Measurements from ENCODE around the gene TARDBP.
"Not testable (repeated sequence)": the region's sequence is repeated elsewhere in the genome, so short reads cannot be mapped to it uniquely, and the experiment has no call there.

TARDBP gene

GRCh38 chr1:10992004-10992403, 20.4 kb upstream of the TARDBP start:
- in situ Hi-C loops (cut with HindIII; ENCODE audit: low sequenced_read_pairs) = not testable (repeated sequence)

DNA sequence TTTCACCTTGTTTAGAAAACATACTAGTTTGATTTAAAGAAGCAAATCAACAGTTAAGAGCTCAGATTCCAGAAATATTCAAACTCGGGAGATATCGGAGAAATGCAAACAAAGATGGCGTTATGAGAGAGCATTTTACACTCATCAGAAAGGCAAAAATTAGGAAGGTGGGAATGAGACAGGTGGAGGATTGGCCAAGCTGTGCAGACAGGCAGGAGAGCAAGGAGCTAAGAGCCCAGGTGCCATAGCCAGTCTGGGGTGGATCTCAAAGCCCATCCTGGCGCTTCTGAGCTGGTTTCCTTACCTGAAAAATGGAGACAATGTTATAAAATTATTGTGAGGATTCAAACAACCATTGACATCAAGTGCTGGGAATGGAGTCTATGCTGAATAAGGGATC, 19.6 kb upstream of the TARDBP start:
- in situ Hi-C loops (cut with HindIII; ENCODE audit: low sequenced_read_pairs) = no loop called here

GRCh38 chr1:10996100-10996499, 16.4 kb upstream of the TARDBP start:
- in situ Hi-C loops (cut with HindIII; ENCODE audit: low sequenced_read_pairs) = no loop called here

GRCh38 chr1:11000526-11000925, 11.9 kb upstream of the TARDBP start:
- in situ Hi-C loops (cut with HindIII; ENCODE audit: low sequenced_read_pairs) = no loop called here

DNA sequence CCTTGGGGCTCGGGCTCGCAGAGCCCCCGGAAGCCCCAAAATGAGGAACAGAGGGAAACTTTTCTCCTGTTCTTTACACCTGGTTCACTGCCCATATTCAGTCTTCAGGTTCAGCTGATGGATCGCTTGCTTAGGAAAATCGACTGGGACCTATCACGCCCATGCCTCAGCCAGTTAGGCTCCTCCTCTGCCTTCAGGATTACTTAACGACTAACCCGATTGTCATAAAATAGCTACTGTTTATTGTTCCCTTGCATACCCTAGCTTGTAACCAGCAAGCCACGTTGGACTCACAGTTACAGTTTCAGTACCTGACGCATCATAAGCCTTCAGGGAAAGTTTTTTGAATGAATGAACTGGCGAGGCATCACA, 692 bp downstream of the TARDBP start:
- in situ Hi-C loops (cut with HindIII; ENCODE audit: low sequenced_read_pairs) = no loop called here

DNA sequence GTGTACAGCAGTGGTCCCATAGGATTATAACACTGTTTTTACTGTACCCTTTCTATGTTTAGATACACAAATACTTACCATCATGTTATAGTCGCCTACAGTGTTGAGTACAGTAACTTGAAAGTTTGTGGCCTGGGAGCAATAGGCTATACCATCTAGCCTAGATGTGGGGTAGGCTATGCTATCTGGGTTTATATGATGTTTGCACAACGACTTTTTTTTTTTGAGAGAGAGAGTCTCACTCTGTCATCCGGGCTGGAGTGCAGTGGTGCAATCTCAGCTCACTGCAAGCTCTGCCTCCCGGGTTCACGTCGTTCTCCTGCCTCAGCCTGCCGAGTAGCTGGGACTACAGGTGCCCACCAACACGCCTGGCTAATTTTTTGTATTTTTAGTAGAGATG, 6.9 kb downstream of the TARDBP start:
- in situ Hi-C loops (cut with HindIII; ENCODE audit: low sequenced_read_pairs) = not testable (repeated sequence)

GRCh38 chr1:11019971-11020370, 7.5 kb downstream of the TARDBP start:
- in situ Hi-C loops (cut with HindIII; ENCODE audit: low sequenced_read_pairs) = no loop called here

DNA sequence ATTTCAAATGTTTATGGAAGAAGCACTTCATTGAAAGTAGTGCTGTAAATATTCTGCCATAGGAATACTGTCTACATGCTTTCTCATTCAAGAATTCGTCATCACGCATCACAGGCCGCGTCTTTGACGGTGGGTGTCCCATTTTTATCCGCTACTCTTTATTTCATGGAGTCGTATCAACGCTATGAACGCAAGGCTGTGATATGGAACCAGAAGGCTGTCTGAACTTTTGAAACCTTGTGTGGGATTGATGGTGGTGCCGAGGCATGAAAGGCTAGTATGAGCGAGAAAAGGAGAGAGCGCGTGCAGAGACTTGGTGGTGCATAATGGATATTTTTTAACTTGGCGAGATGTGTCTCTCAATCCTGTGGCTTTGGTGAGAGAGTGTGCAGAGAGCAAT, 10.7 kb downstream of the TARDBP start:
- in situ Hi-C loops (cut with HindIII; ENCODE audit: low sequenced_read_pairs) = no loop called here

- in situ Hi-C loops (cut with HindIII; ENCODE audit: low sequenced_read_pairs) = no loop called here
Observed at GRCh38 chr1:11024154-11024873, 11.9 kb downstream of the TARDBP start.

DNA sequence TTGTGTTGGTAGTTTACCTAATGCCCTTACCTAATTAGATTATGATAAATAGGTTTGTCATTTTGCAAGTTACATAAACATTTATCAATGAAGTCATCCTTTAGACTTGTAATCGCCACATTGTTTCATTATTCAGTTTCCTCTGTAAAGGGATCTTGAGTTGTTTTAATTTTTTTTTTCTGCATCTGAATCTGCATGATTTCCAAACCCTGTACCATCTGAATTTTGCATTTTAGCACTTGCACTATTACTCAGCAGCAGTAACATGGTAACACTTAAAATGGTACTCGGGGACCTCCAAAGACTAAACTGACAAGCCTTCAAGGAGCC, 12.4 kb downstream of the TARDBP start:
- in situ Hi-C loops (cut with HindIII; ENCODE audit: low sequenced_read_pairs) = no loop called here

- in situ Hi-C loops (cut with HindIII; ENCODE audit: low sequenced_read_pairs) = no loop called here
Observed at GRCh38 chr1:11025618-11026017, 13.2 kb downstream of the TARDBP start.

DNA sequence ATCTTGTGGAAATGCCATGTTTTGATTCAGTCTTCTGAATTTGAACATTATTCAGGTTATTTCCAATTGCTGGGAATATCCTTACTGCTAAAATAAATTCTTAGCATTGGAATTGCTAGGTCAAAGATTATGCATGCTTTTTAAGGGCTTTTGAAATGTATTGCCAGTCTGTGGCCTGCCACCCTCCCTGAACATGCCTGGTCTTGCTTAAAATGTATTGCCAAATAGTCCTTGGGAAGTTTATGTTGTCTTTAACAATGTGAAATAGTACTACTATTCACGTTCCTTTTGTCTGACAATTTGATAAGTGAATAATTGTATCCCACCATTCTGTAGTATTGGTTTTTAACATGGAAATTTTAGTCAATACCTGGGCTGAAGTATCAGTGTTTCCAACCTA, 13.6 kb downstream of the TARDBP start:
- in situ Hi-C loops (cut with HindIII; ENCODE audit: low sequenced_read_pairs) = no loop called here

- in situ Hi-C loops (cut with HindIII; ENCODE audit: low sequenced_read_pairs) = no loop called here
Observed at GRCh38 chr1:11026903-11027302, 14.4 kb downstream of the TARDBP start.

GRCh38 chr1:11027316-11027715, 14.9 kb downstream of the TARDBP start:
- in situ Hi-C loops (cut with HindIII; ENCODE audit: low sequenced_read_pairs) = no loop called here

- in situ Hi-C loops (cut with HindIII; ENCODE audit: low sequenced_read_pairs) = no loop called here
Observed at GRCh38 chr1:11028018-11028417, 15.6 kb downstream of the TARDBP start.

GRCh38 chr1:11030865-11031264, 18.4 kb downstream of the TARDBP start:
- in situ Hi-C loops (cut with HindIII; ENCODE audit: low sequenced_read_pairs) = no loop called here

- in situ Hi-C loops (cut with HindIII; ENCODE audit: low sequenced_read_pairs) = no loop called here
Observed at GRCh38 chr1:11031624-11032262, 19.3 kb downstream of the TARDBP start.

DNA sequence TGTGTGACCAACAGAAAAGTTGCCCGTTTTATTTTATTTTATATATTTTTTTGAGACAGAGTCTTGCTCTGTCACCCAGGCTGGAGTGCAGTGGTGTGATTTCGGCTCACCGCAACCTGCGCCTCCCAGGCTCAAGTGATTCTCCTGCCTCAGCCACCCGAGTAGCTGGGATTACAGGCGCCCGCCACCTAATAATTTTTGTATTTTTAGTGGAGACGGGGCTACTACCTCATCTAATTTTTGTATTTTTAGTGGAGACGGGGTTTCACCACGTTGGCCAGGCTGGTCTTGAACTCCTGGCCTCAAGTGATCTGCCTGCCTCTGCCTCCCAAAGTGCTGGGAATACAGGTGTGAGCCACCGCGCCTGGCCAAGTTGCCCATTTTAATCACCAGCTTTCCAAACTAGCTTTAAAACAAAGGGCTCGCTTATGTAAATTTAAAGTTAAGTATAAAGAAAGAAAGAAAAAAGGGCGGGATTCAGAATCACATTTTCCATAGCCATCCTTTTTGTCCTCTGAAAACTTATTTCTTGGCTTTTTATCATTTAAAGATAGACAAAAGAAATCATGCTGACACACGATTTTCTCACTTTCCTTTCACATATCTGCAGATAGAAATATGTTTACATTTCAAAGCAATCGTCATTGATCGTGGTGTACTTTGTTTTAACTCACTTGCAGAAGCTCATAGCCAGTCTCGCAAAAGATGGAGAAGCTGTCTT, 24.7 kb downstream of the TARDBP start:
- in situ Hi-C loops (cut with HindIII; ENCODE audit: low sequenced_read_pairs) = not testable (repeated sequence)

GRCh38 chr1:11037740-11038182, 25.3 kb downstream of the TARDBP start:
- in situ Hi-C loops (cut with HindIII; ENCODE audit: low sequenced_read_pairs) = no loop called here

DNA sequence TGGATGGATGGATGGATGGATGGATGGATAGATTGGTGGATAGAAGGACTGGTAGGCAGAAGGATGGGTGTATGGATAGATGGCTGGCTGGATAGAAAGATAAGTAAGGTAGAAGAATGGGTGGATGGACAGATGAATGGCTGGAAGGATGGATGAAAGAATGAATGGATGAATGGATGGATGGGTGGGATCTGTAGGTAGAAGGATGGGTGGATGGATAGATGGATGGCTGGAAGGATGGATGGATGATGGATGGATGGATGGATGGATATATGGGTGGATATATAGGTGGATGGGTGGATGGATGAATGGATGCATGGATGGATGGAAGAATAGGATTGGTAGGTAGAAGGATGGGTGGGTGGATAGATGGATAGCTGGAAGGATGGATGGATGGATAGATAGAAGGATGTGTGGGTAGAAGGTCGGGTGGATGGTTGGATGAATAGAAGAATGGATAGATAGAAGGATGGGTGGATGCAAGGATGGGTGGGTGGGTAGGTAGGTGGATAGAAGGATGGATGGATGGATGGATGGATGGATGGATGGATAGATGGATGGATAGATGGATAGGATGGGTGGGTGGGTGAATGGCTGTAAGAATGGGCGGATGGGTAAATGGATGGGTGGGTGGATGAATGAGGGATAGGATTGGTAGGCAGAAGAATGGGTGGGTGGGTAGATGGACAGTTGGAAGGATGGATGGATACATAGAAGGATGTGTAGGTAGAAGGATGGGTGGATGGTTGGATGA, 27.1 kb downstream of the TARDBP start:
- in situ Hi-C loops (cut with HindIII; ENCODE audit: low sequenced_read_pairs) = no loop called here

DNA sequence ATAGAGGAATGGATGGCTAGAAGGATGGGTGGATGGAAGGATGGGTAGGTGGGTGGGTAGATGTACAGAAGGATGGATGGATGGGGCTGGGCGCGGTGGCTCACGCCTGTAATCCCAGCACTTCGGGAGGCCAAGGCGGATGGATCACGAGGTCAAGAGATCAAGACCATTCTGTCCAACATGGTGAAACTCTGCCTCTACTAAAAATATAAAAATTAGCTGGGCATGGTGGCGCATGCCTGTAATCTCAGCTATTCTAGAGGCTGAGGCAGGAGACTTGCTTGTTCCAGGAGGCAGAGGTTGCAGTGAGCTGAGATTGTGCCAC, 27.6 kb downstream of the TARDBP start:
- in situ Hi-C loops (cut with HindIII; ENCODE audit: low sequenced_read_pairs) = not testable (repeated sequence)

DNA sequence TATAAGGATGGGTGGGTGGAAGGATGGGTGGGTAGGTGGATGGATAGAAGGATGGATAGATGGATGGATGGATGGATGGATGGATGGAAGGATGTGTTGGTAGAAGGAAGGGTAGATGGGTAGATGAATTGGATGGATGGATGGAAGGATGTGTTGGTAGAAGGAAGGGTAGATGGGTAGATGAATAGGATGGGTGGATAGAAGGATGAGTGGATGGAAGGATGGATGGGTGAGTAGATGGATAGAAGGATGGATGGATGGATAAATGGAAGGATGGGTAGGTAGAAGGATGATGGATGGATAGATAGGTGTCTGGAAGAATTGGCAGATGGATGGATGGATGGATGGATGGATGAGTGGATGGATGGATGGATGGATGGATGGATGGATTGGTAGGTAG, 28.6 kb downstream of the TARDBP start:
- in situ Hi-C loops (cut with HindIII; ENCODE audit: low sequenced_read_pairs) = no loop called here

Data from DLD1 (cell line).